Stimulated activated CD8-positive, alpha-beta memory T cell treated with anti-CD3 and anti-CD28 coated beads, Interleukin-7, amount 100 ng/mL, for 24 hours (primary cell): ENCODE data around the gene PZP.
"Not testable (repeated sequence)": the region's sequence is repeated elsewhere in the genome, so short reads cannot be mapped to it uniquely, and the experiment has no call there.

Source experiments
- DNase-seq: peaks from one replicate; pipeline ENCODE4 v3.0.0-alpha.2; 2020; ENCODE audit warnings: low read depth

PZP gene

DNA sequence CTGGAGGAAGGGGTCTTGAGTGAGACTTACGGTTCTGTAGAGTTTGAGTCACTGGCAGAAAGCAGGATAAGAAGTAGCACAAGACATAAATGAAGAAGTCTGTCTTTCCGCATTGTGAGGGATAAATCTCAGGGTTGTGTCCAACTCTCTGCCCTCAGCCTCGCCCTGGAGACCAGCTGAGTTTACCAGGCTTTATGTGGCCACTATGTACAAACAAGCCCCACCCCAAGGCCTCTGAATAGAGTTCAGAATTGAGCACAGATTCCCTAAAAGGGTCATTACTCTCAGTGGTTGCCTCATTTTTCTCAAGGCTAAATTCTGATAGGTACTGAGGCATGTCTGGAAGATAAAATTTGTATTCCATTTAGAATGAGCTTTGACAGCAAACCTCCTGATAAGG is at the start of gene PZP:
TSS of gene PZP (minus strand) at position 167 of the 400 bp plus-strand sequence. CDS start at position 113, 54 bp downstream.
- DNase-seq: no peak

DNA sequence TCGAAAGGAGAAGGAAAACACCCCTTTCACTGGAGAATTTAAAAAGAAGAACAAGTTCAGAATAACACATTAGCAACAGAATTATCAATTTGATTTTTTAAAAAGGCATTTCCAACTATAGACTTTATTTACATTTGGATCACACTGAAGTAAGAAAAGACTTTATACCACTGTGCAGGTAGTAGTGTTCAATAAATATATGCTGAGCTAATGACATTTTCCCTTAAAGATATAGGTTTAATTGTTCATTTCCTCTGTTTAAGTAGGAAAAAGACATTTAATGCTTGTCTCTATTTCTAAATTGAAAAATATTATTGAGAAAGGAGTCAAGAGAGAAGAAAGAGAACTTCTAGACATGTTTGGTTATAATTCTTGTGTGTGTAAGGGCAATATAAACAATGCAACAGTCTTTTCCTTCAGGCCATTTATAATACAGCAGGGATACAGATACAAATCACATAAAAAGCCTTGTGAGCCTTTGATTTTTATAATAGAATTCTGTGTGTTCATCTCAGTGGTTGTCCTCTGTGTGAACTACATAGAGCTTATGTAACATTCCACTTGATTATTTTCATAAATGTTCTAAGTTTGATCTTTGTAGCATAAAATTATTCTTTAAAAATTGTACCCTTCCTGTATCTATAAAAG is 48.7 kb upstream of the PZP start:
- no peak for DNase-seq

DNA sequence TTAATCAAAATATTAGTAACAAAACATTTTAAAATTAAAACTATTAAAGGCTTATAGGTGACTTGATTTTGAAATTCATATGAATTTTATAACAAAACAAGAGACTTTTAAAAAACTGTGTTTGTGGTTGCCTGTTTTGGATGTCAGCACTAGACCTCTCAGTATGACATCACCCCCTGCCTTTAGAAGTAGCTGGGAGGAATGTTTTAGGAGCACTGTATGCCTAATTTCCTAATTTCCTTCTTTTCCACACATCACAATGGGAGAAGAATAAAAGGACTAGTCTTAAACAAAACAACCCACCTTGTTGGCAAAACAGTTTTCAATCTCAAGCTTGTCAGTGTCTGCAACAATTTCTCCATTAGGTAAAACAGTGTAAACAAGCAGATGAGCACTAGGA is 48.1 kb upstream of the PZP start:
- no peak for DNase-seq

DNA sequence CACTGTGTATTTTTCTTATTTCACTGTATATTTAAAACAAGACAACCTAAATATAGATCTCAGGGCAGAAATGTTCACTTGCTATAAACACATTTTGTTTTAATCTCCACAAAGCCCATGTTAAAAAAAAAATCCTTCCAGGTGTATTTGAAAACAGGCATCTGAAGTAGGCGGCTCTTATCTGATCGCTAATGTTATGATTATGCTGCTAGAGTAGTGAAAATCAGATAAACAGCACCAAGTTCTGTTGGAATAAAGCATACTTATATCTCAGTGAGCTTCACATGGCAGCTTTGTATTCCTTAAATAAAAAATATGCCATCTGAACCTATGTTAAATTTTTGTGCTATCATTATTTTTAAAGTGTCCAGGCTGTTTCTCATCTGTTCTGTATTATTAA is 47.6 kb upstream of the PZP start:
- DNase-seq: no peak

DNA sequence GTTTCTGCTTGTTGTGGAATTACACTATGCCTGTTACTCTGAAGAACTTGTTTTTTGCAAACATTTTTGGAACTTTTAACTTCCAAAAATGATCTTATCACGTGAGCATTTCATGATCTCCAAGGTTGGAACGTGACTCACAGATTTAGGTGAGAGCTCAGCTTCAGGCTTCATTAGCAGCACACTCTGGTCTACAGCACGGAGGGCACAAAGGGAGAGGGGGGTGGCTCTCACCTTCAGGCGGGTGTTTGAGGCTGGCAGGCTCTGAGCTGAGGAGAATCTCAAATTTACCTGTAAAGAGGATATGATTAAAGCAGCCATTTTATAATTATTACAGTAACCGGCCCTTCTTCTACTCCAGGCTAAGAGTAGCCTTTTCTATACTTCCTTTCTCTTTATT is 45.3 kb upstream of the PZP start:
- no peak for DNase-seq

DNA sequence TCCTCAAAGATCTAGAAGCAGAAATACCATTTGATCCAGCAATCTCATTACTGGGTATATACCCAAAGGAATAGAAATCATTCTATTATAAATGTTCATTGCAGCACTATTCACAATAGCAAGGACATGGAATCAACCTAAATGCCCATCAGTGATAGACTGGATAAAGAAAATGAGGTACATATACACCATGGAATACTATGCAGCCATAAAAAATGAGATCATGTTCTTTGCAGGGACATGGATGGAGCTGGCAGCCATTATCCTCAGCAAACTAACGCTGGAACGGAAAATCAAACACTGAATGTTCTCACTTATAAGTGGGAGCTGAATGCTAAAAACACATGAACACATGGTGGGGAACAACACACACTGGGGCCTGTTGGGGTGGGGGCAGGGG is 44.6 kb upstream of the PZP start:
- not testable (repeated sequence) for DNase-seq

DNA sequence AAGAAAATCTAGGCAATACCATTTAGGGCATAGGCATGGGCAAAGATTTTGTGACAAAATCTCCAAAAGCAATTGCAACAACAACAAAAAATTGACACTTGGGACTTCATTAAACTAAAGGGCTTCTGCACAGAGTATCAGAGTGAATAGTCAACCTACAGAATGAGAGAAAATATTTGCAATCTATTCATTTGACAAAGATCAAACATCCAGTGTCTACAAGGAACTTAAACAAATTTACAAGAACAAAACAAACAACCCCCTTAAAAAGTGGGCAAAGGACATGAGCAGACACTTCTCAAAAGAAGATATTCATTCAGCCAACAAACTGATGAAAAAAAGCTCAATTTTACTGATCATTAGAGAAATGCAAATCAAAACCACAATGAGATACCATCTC is 44.1 kb upstream of the PZP start:
- DNase-seq: no peak

DNA sequence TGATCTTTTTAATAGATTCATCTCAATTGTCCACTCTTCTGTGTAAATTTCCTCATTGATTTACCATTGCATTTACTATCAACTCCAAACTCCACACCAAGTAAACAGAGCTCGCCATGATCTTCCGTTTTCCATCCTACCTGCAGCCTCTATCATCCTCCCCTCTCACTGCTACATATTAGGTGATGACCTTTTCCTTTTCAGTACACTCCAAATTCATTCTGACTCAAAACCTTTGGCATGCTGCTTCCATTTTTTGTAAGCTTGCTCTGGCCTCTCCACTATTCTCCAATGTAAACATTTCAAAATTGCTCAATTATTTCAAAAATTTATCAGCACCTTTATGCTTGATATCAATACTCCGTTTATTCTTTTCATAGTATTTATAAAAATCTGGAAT is 40.2 kb upstream of the PZP start:
- DNase-seq: no peak

DNA sequence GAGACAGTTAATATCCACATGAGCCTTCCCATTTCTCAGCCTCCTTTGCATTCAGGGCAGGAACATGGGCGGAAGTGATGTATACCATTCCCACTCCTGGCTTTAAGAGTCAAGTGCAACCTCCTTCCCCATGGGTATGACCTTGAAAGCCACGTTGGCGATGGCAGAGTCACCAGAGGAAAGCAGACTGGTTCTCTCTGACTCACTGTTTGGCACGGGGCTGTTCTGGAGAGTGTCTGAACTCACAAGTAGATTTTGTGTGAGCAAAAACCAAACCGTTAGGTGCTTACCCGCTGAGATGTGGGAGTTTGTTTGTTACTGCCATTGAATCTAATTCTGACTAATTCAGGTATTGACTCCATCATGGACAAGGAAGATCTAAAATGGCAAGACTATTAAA is 36.7 kb upstream of the PZP start:
- peak; percentile 21 for DNase-seq

DNA sequence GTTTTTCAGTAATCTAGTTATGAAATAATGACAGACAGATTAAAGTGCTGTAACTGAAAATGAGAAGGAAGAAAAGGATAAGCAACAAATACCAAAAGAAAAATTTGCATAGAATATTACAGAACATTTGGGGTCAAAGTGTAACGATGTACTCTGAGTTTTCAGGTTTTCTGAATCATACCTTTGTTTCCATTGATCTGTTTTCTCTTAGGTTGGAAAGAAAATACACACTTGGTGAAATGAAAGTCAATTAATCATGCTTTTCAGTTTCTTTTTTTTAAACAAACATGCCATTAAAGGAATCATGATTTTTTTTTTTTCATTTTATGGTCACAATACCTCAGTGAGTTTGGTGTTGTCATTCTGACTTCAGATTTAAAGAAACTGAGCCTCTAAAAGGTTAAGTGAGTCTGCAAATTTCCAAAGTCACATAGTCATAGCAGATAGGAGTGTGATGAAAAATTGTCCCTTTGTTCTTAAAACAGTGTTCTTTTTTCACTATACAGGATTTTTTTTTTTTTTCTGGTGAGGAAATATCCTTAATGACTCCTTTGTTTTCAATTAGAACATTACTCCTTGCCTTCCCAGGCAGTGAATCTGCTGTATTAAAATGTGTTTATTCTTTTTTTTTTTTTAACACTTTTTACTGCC is 35.9 kb upstream of the PZP start:
- DNase-seq: no peak

DNA sequence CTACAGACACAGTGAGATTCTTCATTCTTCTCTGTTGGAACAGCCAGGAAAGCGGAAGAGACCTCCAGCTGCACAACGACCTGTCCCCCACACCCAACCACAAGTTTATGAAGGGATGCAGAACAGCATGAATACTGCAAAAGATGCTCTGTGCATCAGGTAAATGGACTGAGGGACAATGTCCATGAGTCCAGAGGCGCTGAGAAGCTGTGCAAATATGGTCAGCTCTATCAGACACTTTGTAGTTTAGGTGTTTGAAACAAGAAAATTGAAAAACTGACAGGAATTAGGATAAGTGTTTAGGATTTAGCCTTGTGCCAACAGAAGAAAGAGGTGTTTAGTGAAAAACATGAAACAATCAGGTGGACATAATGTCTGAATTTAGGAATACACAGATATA is 33.1 kb upstream of the PZP start:
- DNase-seq: no peak

DNA sequence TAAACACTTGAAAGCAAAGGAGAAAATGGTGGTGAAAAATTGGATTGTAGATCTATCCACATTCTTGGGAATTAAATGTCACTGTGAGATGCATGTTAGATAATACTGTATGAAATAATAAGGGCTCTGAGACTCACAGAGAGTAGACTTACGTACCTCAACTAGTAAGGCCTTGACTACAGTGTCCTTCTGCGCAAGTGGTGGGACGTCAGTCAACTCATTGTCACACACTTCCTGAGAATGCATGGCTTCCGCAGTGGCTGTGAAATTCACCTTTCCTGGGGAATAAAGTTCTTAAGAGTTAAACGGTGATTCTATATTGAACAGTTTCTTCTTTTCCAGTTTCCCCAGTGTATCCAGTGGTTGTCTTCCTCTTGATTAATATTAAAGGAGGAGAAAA is 32.6 kb upstream of the PZP start:
- no peak for DNase-seq

DNA sequence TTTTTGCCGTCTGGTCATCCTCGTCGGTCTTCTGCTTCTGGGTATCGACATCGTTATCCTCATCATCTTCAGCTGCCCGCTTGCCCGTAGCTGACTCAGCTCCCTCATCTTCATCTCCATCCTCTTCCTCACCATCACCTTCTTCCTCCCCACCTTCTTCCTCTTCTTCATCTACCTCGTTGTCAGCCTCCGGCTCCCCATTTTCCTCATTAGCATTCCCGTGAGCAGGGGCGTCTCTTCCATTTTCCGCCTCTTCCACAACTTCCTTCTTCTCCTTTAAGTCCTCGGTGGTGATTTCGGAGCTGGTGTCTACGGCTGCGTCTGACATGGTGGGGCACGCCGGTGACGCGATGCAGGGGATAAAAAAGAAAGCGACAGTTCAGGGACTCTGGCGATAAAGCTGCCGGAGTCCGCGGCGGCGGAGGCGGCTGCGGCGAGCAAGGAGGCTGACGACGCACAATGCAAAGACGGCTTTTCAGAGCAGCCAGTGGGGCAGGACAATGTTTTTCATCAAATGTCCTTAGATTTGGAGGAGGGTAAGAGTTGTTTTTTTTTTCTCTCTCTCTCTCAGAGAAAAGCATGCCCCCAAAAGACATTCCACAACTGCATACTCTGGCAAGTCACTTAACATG is 31.9 kb upstream of the PZP start:
- peak; percentile 7 for DNase-seq

DNA sequence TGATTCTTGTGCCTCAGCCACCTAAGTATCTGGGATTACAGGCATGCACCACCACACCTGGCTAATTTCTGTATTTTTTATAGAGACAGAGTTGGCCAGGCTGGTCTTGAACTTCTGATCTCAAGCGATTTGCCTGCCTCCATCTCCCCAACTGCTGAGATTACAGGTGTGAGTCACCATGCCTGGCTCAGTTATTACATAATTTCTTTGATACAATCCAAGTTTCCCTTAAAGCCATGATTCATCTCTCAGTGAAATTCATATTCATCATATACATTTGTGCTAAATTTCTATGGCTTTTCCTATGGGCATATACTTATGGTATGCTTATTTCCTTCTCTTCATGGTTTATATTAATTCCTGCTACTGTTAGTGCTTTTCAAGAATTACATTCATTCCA is 29.1 kb upstream of the PZP start:
- no peak for DNase-seq

DNA sequence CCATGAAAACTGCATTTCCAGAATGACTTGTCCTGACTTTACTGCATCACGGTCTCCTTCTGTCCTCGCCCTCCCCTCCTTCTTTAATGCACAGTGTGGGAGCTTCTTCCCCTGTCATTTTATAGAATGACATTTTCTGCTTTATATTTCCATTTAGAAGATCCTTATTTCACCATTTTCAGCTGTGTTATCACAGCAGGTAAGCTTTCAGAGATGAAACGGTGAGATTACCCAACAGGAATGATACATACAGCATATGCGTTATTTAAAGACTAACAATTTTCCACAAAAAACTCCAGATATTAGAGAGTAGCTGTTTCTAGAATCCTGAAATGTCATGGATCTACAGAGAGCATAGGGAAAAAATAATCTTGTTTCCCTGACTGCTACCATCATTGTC is 27.3 kb upstream of the PZP start:
- no peak for DNase-seq

DNA sequence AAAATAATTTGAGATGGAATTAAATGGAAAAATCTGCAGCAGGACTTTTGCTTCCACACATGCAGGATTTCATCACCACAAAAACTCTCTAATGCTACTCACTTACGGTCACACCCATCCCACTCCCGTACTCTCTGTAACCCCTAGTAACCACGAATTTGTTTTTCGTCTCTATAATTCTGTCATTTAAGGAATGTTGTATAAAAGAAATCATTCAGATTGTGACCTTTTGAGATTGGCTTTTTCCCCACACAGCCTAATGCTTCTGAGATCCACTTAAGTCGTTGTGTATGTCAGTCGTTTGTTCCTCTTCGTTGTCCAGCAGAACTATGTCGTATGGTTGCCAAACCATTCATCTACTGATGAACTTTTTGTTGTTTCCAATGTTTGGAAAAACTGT is 19.8 kb upstream of the PZP start:
- DNase-seq: no peak

DNA sequence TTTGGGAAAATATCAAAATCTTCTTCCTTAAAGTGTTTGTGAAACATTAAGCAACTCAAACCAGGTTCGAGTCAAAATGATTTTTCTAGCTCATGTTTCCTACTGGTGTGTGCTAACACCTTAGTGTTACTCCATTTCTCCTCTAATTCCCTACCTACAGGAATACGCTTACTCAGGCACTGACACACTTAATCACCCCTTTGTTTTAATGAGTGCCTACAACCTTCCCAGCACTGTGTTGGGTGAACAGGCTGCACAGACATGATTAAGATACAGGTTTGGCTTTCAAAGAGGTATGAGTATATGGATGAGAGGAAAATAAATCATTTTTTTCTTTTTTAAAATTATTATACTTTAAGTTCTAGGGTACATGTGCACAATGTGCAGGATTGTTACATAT is 15.6 kb upstream of the PZP start:
- DNase-seq: no peak

DNA sequence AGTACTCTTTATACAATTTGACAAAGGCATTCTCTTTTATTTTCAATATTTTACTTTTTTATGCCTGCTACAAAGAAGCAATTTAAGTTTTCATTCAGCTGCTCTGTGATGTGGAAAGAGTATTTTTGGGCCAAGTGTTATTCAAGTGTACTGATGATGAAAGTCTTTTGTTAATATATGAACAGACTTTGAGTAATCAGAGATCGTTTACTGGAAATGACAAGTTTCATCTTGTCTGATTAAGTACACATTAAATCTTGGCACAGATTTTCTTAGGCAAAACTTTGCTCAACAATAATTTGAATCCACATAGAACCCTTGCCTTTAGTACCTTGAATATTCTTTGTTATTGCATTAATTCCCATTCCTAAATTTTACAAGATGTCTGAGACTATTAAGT is 13.3 kb upstream of the PZP start:
- DNase-seq: no peak

DNA sequence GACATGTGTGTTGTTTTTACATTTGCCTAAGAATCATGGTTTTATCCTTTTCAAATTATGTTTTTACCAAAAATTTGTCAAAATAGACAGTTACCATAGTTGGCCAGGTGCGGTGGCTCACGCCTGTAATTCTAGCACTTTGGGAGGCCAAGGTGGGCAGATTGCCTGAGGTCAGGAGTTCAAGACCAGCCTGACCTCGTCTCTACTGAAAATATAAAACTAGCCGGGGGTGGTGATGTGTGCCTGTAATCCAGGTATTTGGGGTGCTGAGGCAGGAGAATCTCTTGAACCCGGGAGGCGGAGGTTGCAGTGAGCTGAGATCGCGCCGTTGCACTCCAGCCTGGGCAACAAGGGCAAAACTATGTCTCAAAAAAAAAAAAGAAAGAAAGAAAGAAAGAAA is 12.8 kb upstream of the PZP start:
- DNase-seq: not testable (repeated sequence)

DNA sequence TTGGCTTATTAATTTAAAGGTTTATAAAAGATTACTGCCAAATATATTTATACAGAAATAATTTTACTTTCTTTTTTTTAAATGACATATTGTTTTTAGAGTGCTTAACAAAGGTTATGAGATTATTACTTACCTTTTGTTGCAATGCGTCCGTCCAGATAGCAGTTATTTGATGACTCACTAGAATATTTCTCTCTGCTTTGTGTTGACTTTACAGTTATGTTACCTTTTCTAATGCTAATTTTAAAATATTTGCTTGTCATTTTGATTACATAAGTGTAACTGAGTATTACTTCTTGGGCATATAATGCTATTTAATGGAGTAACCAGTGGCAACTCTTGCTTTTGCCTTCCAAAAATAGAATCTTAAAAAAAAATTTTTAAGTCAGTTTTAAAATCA is 6.3 kb upstream of the PZP start:
- no peak for DNase-seq

DNA sequence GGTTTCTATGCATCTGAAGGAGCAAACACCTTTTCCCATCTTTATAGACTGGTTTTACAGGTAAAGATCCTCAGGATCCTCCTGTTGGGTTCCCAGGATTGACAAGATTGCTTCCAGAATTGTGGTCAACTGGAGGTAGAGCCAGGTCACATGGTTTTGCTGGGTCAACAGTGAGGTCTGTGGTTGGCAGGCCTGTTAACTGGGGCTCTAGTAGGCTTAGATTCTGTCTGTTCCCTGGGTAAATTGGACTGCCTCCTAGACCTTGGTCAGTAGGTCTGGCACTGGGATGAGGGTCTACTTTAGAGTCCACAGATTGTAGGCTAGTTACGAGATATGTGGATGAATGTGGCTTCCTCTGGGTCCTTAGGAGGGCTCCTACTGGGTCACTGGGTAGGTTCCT is 3.5 kb upstream of the PZP start:
- DNase-seq: no peak

DNA sequence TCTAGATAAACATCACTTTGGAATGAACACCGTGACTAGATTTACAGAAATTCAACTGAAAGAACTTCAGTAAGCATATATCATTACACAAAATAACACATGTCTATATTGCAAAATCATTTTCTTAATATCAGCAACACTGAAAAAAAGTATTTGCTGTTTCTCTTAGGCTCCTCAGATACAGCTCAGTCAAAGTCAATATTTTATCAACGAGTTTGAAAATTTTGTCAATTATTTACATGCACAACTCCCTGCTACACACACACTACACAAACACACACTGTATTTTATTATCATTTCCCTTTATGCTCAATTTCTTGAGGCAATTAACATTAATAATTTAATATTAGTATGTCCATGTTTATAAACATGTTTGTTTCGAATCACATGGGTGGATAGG is 3.8 kb downstream of the PZP start:
- no peak for DNase-seq

DNA sequence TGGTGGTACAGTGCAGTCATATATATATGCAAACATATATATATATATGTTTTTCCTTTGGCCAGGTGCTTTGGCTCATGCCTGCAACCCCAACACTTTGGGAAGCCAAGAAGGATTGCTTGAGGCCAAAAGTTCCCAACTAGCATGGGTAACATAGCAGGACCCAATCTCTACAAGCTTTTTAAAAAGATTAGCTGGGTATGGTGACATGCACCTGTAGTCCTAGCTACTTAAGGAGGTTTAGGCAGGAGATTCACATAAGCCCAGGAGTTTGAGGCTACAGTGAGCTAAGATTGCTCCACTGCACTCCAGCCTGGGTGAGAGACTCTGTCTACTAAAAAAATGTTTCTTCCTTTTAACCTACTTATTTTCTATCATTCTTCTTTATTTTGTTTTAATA is 10.2 kb downstream of the PZP start:
- no peak for DNase-seq

DNA sequence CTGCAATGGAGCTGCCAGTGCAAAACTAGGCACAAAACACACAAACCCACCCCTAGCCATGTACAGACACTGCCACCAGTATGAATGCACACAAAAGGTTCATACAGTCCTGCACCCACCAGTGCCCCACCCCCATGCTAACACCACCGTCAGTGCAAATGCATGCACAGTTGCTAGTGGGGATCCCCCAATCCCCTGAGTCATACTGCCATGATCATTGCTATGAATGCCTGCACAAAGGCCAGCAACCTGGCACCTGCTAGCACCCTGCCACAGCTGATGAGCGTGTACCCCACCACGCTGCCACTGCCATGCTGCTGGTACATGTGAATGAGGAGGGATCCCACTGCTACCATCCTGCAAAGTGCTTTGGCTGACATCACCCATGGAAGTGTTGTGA is 23.9 kb downstream of the PZP start:
- no peak for DNase-seq
